Calu3 (cell line): Measurements from ENCODE around the gene NHERF1. TPM values are rescaled to one million over a fixed set of nuclear protein-coding genes. Genes with fewer than 3 reads are reported as not detected.

Source experiments
- BruUV-seq: library from RNA; stranded (reverse); fragments of 400-500 nt; replicated peaks from 2 replicates; lab custom pipeline; 2021; lab: Mats Ljungman, UMichigan
- CTCF ChIA-PET: fragments of 300-600 bp; sonication (Branson Sonifier 250); formaldehyde crosslinking; loops from one replicate; lab custom pipeline; 2022; ENCODE audit warnings: antibody characterized with exemption; lab: Charles Lee
- DNase-seq: peaks from one replicate; pipeline ENCODE4 v3.0.0; 2022
- H3K27ac Mint-ChIP-seq: one replicate; pipeline ENCODE4 v1.8.0; 2022; ENCODE audit warnings: mixed read lengths; ENCODE audit not compliant: unreplicated experiment
- H3K27me3 Mint-ChIP-seq: one replicate; pipeline ENCODE4 v1.8.0; 2022; ENCODE audit warnings: mixed read lengths; ENCODE audit not compliant: unreplicated experiment
- H3K36me3 Mint-ChIP-seq: one replicate; pipeline ENCODE4 v1.8.0; 2022; ENCODE audit warnings: mild to moderate bottlenecking, moderate library complexity, mixed read lengths; ENCODE audit not compliant: insufficient read depth, unreplicated experiment
- H3K4me1 Mint-ChIP-seq: one replicate; pipeline ENCODE4 v1.8.0; 2022; ENCODE audit warnings: mild to moderate bottlenecking, low read depth, mixed read lengths; ENCODE audit not compliant: unreplicated experiment
- H3K4me3 Mint-ChIP-seq: one replicate; pipeline ENCODE4 v1.8.0; 2022; ENCODE audit warnings: mild to moderate bottlenecking, low read depth, moderate library complexity, mixed read lengths; ENCODE audit not compliant: unreplicated experiment
- H3K9me3 Mint-ChIP-seq: one replicate; pipeline ENCODE4 v1.8.0; 2022; ENCODE audit warnings: low read depth, mixed read lengths; ENCODE audit not compliant: unreplicated experiment
- CTCF ChIP-seq: fragments of 200-600 bp; IDR thresholded peaks from one replicate; pipeline ENCODE4 v1.8.0; 2022; ENCODE audit warnings: antibody characterized with exemption; ENCODE audit not compliant: unreplicated experiment
- intact Hi-C: fragments of 100-400 bp; cut with micrococcal nuclease; formaldehyde crosslinking; loops from one replicate; pipeline ENCODE4 v1.10.0; 2022; ENCODE audit not compliant: unreplicated experiment
- total RNA-seq: library from RNA; stranded (reverse); gene quantifications from 2 replicates; pipeline ENCODE4 v1.2.3, GENCODE V29; 2022

NHERF1 gene
- total RNA-seq, 1 experiment from 2014 or later = 114 TPM

GRCh38 chr17:74769266-74769855 lies 20.9 kb downstream of the NHERF1 start:
- Mint-ChIP-seq H3K4me3 (no peak overlapping the region), H3K36me3 (peaks cover 74% of the 10 kb centered on the region), H3K27ac (peak overlapping the region; percentile 67), H3K4me1 (peaks cover 37% of the 10 kb centered on the region), H3K9me3 (no peaks in the 10 kb centered on the region), H3K27me3 (no peaks in the 10 kb centered on the region)
- TF ChIP-seq CTCF = no peak
- intact Hi-C loops = no loop called here
- BruUV-seq = no TSS peak
- DNase-seq = no peak
- CTCF ChIA-PET = interaction anchor here (1.0 to 2.8 kb wide), 3 partner anchors 10 to 24 kb away, joined by 3 to 30 read pairs (median 7); no protein-coding TSS in a partner anchor

- DNase-seq = no peak
- Mint-ChIP-seq H3K36me3 (peaks cover 74% of the 10 kb centered on the region), H3K4me3 (no peak overlapping the region), H3K27me3 (no peaks in the 10 kb centered on the region), H3K27ac (peak overlapping the region; percentile 67), H3K9me3 (no peaks in the 10 kb centered on the region), H3K4me1 (peaks cover 37% of the 10 kb centered on the region)
- BruUV-seq = no TSS peak
- intact Hi-C loops = loop anchor here (1.0 kb wide), 1 partner anchor 26 kb away; no protein-coding TSS in a partner anchor
- CTCF ChIA-PET = interaction anchor here (1.0 to 2.8 kb wide), 9 partner anchors 11 to 113 kb away, joined by 3 to 38 read pairs (median 7); no protein-coding TSS in a partner anchor
- TF ChIP-seq CTCF = no peak
These were observed 21.5 kb downstream of the NHERF1 start for GRCh38 chr17:74769856-74770497.

GRCh38 chr17:74770498-74771318 lies 22.3 kb downstream of the NHERF1 start:
- H3K4me3 Mint-ChIP-seq = no peak overlapping the region
- peak overlapping the region; percentile 67 for H3K27ac Mint-ChIP-seq
- CTCF ChIA-PET = interaction anchor here (0.6 to 2.8 kb wide), 11 partner anchors 8 to 113 kb away, joined by 3 to 38 read pairs (median 3); partner anchors contain the start of gene RAB37
- H3K36me3 Mint-ChIP-seq = peaks cover 81% of the 10 kb centered on the region
- peak; percentile 82 for TF ChIP-seq CTCF
- H3K4me1 Mint-ChIP-seq = peaks cover 37% of the 10 kb centered on the region
- no TSS peak for BruUV-seq
- H3K9me3 Mint-ChIP-seq = no peaks in the 10 kb centered on the region
- peak; percentile 91 for DNase-seq
- intact Hi-C loops = loop anchor here (1.0 kb wide), 1 partner anchor 26 kb away; no protein-coding TSS in a partner anchor
- H3K27me3 Mint-ChIP-seq = no peaks in the 10 kb centered on the region

- H3K4me1 Mint-ChIP-seq = peaks cover 37% of the 10 kb centered on the region
- peak overlapping the region; percentile 67 for H3K27ac Mint-ChIP-seq
These were observed 23.0 kb downstream of the NHERF1 start for GRCh38 chr17:74771319-74771914.

More at GRCh38 chr17:74771319-74771914, 23.0 kb downstream of the NHERF1 start:
- Mint-ChIP-seq H3K9me3 (no peaks in the 10 kb centered on the region), H3K27me3 (no peaks in the 10 kb centered on the region), H3K4me3 (no peak overlapping the region), H3K36me3 (peaks cover 83% of the 10 kb centered on the region)
- CTCF ChIA-PET = interaction anchor here (0.6 to 2.8 kb wide), 11 partner anchors 9 to 114 kb away, joined by 3 to 38 read pairs (median 3); partner anchors contain the start of gene RAB37
- no peak for DNase-seq
- intact Hi-C loops = no loop called here
- BruUV-seq = no TSS peak
- TF ChIP-seq CTCF = no peak
